Nephron (organoid): Measurements from ENCODE around the gene HIPK1.

Experiments
- H3K27ac Mint-ChIP-seq, 3 experiments: 2 replicates each; pipeline ENCODE4 v1.8.0; 2020; ENCODE audit warnings: mixed read lengths in 3 of 3, mild to moderate bottlenecking in 2 of 3, moderate library complexity in 1 of 3
- H3K27me3 Mint-ChIP-seq: 2 replicates; pipeline ENCODE4 v1.8.0; 2021; ENCODE audit warnings: low read depth, mild to moderate bottlenecking, moderate library complexity, mixed read lengths
- H3K36me3 Mint-ChIP-seq: 2 replicates; pipeline ENCODE4 v1.8.0; 2020; ENCODE audit warnings: low read depth, mixed read lengths
- H3K4me1 Mint-ChIP-seq: 2 replicates; pipeline ENCODE4 v1.8.0; 2020; ENCODE audit warnings: mixed read lengths
- H3K4me3 Mint-ChIP-seq, 3 experiments: 2 replicates each; pipeline ENCODE4 v1.8.0; 2020; ENCODE audit warnings: mild to moderate bottlenecking in 3 of 3, mixed read lengths in 3 of 3, moderate library complexity in 2 of 3
- H3K9me3 Mint-ChIP-seq: 2 replicates; pipeline ENCODE4 v1.8.0; 2020; ENCODE audit warnings: mixed read lengths
- TF ChIP-seq, protein P1 (sequence below), 3 experiments: fragments of 200-600 bp; sonication (generic); IDR thresholded peaks; one replicate each; pipeline ENCODE4 v1.5.0; 2021; ENCODE audit warnings: antibody characterized with exemption in 3 of 3; ENCODE audit not compliant: unreplicated experiment in 3 of 3

Gene HIPK1

DNA sequence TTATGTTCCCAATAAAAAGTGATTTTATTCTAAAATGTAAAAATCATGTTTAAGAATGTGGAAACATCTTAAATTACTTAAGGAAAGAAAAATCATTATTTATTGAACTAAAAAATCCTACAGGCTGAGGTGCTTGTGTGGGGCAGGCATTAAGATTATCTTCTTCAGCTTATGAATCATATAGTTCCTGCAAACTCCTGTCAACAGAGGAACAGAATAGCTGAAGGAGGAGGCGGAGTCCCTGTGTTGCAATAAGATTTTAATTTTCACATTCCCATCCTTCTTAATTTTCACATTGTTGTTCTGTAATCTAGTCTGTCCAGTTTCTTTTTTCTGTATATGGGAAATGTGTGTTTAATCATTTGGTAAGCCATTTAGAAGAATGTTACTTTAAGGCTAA, 29.6 kb downstream of the HIPK1 start:
- Mint-ChIP-seq H3K4me1 (no peaks in the 10 kb centered on the region), H3K4me3 (no peak overlapping the region), H3K27me3 (no peaks in the 10 kb centered on the region), H3K36me3 (peaks cover 64% of the 10 kb centered on the region), H3K9me3 (no peaks in the 10 kb centered on the region), H3K27ac (no peak overlapping the region)
- TF ChIP-seq, protein P1, sequence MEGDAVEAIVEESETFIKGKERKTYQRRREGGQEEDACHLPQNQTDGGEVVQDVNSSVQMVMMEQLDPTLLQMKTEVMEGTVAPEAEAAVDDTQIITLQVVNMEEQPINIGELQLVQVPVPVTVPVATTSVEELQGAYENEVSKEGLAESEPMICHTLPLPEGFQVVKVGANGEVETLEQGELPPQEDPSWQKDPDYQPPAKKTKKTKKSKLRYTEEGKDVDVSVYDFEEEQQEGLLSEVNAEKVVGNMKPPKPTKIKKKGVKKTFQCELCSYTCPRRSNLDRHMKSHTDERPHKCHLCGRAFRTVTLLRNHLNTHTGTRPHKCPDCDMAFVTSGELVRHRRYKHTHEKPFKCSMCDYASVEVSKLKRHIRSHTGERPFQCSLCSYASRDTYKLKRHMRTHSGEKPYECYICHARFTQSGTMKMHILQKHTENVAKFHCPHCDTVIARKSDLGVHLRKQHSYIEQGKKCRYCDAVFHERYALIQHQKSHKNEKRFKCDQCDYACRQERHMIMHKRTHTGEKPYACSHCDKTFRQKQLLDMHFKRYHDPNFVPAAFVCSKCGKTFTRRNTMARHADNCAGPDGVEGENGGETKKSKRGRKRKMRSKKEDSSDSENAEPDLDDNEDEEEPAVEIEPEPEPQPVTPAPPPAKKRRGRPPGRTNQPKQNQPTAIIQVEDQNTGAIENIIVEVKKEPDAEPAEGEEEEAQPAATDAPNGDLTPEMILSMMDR (IDR thresholded peaks at IDR 0.05; ENCODE audit: unreplicated experiment in 3 of 3) = no peak

DNA sequence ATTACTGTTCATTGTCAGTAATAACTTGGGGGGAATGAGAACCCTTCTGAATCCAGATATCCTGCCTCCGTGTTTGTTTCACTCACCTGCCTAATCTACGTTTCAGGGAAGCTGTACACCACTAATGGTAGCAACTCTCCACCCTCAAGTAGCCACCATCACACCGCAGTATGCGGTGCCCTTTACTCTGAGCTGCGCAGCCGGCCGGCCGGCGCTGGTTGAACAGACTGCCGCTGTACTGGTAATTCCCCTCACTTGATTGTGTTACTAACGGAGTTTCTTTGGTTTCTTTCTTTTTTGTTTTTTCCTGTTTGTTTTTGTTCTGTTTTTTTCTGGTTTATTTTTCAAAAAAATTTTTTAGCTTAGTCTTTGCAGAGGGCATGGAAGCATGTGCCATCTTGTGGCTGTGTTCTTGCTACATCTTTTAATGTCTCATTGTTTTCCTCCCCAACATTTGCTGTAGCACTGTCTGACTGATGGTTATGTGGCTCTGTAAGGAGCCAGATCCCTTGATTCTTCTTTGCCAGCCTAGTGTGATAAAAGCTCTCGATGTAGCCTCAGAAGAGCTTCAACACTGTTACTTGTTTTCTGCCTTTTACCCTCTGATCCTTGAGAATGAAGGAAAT, 34.3 kb downstream of the HIPK1 start:
- peaks cover 72% of the 10 kb centered on the region for H3K36me3 Mint-ChIP-seq

DNA sequence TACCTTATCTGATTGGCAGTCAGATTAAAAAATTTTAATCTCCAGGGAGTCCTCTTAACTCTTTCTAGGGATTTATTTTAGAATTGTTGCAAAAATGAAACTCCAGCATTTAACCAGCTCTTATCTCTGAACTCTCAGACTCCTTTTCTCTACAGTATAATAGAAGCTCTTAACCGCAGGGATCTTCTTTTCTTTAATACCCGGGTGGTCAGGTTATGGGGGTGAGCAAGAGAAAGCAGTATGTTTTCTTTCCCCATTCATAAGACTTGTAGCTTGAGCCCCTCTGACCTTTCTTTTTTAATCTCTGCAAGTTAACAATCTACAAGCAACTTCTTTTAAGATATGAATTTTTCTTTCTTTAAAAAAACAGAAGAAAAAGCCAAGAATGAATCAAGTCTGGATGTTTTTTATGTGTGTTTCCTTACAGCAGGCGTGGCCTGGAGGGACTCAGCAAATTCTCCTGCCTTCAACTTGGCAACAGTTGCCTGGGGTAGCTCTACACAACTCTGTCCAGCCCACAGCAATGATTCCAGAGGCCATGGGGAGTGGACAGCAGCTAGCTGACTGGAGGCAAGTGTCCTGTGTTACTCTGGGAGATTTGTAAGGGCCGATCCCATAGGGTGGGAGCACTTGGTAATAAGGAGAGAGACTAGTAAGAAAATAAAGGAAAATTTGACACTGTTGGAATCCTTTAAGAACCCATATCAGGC, 36.7 kb downstream of the HIPK1 start:
- Mint-ChIP-seq H3K4me1 (no peaks in the 10 kb centered on the region), H3K27me3 (peaks cover 4% of the 10 kb centered on the region), H3K27ac (no peak overlapping the region), H3K4me3 (no peak overlapping the region), H3K36me3 (peaks cover 80% of the 10 kb centered on the region), H3K9me3 (peaks cover 4% of the 10 kb centered on the region)
- TF ChIP-seq, protein P1 (IDR thresholded peaks at IDR 0.05; ENCODE audit: unreplicated experiment in 3 of 3) = no peak

More for the DNA sequence above, 34.3 kb downstream of the HIPK1 start:
- TF ChIP-seq, protein P1 (IDR thresholded peaks at IDR 0.05; ENCODE audit: unreplicated experiment in 3 of 3) = no peak
- H3K4me1 Mint-ChIP-seq = no peaks in the 10 kb centered on the region
- H3K4me3 Mint-ChIP-seq = no peak overlapping the region
- peaks cover 4% of the 10 kb centered on the region for H3K9me3 Mint-ChIP-seq
- H3K27ac Mint-ChIP-seq = no peak overlapping the region
- H3K27me3 Mint-ChIP-seq = peaks cover 2% of the 10 kb centered on the region

DNA sequence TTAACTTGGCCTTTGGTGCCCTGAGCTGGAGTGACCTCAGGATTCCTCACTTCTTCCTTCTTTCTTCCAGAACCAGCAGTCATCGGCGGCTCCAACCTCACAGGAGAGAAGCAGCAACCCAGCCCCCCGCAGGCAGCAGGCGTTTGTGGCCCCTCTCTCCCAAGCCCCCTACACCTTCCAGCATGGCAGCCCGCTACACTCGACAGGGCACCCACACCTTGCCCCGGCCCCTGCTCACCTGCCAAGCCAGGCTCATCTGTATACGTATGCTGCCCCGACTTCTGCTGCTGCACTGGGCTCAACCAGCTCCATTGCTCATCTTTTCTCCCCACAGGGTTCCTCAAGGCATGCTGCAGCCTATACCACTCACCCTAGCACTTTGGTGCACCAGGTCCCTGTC, 43.8 kb downstream of the HIPK1 start:
- Mint-ChIP-seq H3K27me3 (peaks cover 4% of the 10 kb centered on the region), H3K27ac (no peak overlapping the region), H3K4me1 (peaks cover 19% of the 10 kb centered on the region), H3K4me3 (no peak overlapping the region), H3K9me3 (no peaks in the 10 kb centered on the region), H3K36me3 (peaks cover 61% of the 10 kb centered on the region)
- TF ChIP-seq, protein P1 (IDR thresholded peaks at IDR 0.05; ENCODE audit: unreplicated experiment in 3 of 3) = no peak

DNA sequence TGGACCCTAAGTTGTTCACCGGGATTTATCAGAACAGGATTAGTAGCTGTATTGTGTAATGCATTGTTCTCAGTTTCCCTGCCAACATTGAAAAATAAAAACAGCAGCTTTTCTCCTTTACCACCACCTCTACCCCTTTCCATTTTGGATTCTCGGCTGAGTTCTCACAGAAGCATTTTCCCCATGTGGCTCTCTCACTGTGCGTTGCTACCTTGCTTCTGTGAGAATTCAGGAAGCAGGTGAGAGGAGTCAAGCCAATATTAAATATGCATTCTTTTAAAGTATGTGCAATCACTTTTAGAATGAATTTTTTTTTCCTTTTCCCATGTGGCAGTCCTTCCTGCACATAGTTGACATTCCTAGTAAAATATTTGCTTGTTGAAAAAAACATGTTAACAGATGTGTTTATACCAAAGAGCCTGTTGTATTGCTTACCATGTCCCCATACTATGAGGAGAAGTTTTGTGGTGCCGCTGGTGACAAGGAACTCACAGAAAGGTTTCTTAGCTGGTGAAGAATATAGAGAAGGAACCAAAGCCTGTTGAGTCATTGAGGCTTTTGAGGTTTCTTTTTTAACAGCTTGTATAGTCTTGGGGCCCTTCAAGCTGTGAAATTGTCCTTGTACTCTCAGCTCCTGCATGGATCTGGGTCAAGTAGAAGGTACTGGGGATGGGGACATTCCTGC, 46.2 kb downstream of the HIPK1 start:
- Mint-ChIP-seq H3K27me3 (no peaks in the 10 kb centered on the region), H3K27ac (peak overlapping the region; percentile 2 to 81 (median 32)), H3K36me3 (peaks cover 42% of the 10 kb centered on the region), H3K4me1 (peaks cover 43% of the 10 kb centered on the region), H3K9me3 (no peaks in the 10 kb centered on the region), H3K4me3 (no peak overlapping the region)
- TF ChIP-seq, protein P1 (IDR thresholded peaks at IDR 0.05; ENCODE audit: unreplicated experiment in 3 of 3) = no peak
